Fibroblast of skin of abdomen (primary cell): ENCODE measurements around the gene CACTIN.
"Not testable (repeated sequence)": the region's sequence is repeated elsewhere in the genome, so short reads cannot be mapped to it uniquely, and the experiment has no call there.

Experiments used
- DNase-seq: peaks from one replicate; pipeline ENCODE4 v3.0.0-alpha.2; 2013

CACTIN gene

DNA sequence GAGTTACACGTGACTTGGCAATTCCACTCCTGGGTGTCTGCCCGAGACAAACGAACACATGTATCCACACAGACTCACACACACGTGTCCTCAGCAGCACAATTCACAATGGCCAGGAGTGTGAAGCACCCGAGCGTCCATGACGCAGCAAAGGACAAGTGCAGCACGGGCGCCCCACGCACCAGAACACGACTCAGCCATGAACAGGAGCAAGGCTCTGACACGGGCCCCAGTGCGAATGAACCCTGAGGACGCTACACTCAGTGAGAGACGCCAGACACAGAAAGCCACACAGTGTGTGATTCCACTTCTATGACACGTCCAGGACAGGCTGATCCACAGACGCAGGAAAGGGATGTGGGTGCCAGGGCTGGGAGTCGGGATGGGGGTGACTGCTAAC, 37.2 kb upstream of the CACTIN start:
- no peak for DNase-seq

DNA sequence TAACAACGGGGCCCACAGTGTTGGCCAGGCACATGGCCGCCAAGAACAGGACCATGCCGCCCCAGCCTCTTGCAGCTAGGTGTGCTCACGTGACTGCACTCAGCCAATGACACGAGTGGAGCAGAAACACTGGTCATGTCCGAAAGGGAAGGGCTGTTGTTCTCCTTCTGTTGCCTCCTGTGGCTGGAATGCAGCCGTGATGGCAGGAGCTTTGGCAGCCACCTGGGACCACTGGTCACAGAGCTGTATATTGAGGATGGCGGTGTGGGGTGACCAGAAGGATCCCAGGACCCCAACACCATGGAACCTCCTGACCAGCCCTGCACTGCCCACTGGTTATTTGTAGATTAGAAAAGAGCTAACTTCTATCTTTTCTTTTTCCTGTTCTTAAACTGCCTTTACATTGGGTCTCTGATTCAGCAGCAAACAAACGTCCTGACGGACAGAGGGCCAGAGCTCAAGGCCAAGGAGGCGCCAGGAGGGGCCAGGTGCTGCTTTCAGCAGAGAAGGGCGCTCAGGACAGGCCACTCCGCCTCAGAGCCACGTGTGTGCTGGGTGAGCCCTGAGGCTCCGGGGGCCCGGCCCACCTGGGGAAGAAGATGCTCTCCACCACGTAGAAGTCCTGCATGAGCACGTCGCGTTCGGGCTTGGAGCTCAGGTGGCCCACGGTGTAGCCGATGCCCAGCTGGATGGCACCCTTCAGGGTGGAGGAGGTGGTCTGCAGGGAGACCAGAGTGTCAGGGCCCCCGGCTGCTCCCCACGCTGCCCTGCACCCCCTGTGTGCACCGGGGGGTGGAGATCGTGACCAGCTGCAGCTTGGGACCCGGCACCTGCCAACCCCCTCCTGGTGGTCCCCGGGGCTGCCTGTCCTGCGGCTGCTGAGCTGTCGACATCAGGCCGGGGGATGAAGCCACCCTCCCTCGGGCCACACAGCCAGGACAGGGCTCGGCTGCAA, 35.0 kb upstream of the CACTIN start:
- DNase-seq = no peak

DNA sequence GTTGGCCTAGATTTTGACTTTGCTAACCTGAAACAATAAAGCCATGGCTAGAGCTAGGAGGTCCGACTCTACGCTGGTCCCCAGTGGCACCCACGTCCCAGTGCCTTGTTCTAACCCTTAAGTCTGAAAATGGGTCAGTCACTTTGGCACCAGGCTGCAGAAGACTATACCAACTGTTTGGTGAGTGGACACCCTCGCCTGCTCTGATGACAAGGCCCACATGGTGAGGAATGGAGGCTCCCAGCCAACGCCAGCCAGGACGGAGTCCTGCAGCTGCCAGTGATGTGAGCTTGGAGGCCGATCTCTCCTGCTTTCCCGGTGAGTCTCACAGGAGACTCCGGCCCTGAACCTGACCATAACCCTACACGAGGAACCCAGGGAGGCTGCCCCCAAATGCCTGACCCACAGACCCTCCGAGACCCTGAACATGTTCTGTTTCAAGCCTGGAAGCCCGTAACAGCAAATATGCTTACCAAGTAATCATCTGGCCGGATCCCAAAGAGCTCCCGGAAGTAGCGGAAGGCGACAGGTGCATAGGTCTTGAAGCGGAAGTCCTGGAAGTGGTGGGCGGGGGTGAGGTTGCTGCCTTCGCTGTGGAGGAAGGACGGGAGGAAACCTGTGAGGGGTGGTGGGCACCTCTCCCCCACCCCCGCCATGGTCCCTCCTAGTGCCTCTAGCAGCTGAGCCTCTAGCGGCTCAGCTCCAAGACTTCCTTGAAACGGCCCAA, 34.1 kb upstream of the CACTIN start:
- DNase-seq = no peak

DNA sequence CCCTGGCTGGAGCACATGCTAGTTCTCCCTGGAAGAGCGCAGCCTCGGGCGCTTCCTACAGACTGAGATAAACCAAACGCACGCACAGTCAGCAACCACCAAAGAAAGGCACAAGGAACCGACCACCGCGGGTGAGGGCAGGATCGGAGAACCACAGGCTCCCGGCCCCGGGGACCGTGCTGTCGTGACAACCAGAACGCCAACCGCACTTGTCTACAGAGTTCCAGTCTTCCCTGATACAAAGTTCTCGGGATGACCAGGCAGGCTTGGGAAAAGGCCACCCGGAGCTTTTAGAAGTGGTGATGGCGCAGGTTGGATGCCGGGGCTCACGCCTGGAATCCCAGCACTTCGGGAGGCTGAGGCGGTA, 33.1 kb upstream of the CACTIN start:
- DNase-seq = no peak

DNA sequence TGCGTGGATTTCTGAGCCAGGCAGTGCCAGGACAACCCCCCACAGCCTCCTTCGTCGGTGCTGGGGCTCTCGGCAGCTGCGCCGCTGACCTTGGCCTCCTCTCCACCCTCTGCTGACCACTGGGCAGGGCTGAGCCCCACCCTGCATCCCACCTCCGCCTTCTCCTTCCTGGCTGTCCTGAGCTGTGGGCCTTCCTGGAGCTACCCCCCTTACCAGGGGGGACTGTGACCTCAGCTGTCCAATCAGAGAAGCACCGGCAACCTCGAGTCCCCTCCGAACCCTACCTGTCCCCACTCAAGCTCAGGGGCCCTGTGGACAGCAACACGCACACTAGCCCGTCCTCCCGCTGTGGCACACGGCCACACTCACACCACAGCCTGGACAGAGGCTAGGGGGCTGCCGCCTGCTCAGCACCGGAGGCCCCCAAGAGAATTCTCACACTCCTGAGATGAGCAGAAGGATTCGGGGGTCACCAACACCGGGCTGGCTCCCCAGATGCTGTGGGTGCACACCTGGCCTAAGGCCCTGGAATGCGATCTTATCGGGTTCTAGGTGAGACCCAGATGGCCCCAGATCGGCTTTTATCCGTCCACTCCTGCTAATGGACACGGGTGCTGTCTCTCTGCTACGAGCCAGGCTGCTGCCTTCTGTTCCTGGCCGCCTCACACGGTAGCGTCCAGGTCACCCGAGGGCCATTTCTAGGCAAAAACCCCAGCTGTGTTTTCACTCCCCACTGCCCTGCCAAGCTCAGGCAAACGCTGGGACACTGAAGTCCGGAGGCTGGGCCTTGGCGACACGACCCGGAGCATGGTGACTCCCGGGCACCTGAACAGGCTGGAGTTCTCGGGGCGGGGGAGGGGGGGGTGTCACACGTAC, 32.5 kb upstream of the CACTIN start:
- no peak for DNase-seq

DNA sequence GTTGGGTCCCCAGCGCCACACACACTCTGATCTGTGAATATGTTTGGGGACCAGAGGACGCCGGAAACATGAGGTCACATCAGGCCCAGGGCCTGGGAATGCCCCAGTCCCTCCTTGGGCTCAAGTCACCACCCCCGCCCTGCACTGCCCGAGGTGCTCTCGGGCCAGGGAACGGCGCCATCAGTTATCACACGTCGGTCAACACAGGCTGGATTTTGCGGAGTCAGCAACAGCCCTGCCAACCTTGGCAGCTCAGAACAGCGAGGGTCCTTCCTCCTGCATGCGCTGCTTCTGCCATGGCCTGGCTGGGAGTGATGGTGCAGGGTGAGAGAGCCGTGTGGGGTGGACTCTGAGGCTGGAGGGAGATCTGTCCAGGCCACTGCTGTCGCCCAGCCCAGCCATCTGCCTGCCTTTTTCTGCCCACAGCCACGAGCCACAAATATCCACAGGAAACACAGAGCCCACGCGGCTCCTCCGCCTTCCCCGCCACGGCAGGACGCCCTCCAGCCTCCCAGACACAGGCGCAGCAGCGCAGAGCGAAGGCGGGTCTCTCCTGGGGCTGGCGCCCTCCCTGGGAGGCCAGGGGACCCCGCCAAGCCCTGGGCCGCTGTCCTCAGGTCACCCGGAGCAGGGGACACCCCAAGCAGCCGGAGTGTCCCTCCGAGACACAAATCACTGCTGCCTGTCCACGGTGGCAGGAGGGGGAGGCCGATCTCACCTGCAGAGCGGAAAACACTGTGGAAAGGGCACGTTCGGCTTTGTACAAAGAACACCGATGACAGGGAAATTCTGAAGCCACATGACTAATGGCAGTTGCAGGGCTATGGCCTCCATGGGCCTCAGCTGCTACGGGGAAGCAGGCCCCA, 31.6 kb upstream of the CACTIN start:
- no peak for DNase-seq

DNA sequence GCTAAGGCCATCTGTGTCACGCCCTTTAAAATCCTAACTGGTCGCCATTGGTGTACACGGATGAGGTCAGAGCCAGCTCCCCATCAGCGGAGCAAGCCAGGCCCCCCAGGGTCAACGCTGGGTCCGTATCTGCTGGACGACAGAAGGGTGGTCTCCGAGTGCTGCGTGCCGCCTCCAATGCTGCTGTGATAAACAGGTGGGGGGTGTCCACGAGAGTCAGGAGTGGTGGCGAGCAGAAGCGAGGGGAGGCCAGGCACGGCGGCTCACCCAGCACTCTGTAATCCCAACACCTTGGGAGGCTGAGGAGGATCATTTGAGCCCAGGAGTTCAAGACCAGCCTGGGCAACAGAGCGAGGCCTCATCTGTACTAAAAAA, 30.8 kb upstream of the CACTIN start:
- DNase-seq = no peak

DNA sequence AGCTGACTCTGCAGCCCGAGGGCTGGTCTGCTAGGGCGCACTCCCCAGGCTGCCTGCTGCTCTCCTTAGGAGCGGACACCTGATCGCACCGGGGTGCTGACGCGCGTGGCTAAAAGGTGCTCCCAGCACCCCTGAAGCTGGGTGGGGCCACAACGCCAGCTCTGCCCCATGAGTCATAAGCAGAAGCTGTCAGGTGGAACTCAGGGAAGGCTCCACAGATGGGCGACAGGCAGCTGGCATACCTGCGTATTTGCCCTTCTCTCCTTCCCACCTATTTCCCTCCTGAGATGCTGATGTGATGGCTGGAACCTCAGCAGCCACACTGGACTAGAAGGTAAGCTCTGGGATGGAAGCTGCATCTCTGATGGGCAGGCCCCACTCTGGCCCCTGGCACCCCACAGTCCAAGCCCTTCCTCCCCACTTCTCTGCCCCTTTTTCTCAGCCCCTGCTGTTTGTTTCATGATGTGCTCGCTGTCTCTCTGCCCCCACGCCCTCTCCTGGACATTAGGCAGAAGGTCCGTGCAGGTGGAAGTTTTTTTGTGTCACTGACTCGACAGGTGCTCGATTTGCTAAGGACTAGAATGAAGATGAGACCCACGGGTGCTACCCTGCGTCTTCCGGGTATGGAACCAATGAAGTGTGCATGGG, 30.3 kb upstream of the CACTIN start:
- DNase-seq = no peak

DNA sequence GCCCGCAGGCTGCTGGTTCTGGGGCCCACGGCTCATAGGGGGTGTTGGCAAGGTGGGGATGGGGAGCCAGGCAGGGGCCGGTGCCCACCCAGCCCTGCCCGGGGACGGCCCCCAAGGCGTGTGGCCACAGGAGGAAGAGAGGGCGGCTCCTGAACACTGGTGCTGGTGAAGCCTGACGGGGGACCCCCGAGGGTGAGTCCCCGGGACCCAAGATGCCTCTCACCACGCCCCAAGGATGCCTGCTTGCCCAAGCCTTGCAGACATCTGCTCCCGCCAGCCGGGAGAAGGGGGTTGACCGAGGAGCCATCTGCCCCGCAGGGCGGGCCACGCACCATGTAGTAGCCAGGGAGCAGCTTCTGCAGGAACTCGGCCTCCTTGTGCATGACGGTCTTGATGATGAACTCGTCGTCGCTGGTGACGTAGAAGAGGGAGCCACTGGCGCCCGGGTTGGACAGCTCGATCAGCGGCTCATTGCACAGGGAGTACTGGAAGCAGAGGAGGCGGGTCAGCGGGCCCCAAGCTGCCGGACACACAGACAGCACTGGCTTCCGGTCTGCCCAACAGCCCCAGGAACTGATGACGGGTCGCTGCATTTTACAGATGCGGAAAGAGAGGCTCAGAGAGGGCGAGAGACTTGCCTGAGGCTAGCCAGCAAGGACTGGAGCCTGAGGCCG, 29.6 kb upstream of the CACTIN start:
- peak; percentile 50 for DNase-seq

DNA sequence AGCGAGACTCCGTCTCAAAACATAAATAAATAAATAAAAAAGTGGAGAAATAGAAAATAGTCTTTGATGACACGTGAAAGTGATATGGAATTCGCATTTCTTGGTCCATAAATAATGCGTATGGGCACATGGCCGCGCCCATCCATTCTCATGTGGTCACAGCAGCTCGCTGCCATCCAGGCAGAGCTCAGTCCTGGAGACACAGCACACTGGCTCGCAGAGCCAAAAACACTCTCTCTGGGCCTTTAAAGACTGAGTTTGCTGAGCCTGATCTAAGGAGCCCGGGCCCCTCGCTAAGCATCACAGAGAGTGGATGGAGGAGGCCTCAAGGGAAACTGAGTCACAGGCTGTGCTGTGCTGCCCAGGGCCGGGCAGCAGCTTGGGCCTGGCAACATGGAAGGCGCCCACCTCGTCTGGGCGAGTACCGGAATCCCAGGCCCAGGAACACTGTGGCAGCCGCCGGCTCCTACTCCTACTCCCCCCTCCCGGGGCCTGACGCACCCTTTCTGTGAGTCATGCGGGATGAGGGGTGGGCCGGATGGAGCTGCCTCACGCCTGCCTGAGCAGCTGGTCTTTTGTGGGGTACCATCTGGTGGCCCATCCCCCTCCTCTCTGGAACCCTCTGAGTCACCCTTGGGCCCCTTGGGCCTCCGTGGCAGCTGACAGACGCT, 28.9 kb upstream of the CACTIN start:
- DNase-seq = peak; percentile 97

DNA sequence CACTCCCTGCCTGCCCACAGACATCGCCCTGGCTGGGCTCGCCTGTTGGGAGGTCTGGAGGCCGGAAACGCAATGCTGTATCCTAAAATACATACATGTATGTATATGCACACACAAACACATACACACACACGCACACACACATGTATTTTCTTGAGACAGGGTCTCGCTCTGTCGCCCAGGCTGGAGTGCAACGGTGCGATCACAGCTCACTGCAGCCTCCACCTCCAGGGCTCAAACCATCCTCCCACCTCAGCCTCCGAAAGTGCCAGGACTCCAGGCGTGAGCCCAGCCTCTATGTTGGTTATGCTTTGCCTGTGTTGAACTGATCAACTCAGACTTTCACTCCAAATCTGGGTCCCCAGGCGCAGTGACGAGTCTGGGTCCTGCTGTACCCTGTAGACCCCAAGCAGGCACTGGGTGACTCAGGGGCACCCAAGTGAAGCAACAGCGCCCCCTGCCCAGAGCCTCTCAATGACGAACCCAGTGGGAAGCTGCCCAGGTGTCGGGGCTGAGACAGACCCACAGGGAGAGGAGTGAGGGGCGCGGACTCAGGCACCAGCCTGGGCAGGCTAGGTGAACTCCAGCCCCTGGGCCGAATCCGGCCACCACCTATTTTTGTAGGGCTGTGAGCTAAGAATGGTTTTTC, 27.4 kb upstream of the CACTIN start:
- DNase-seq = no peak

DNA sequence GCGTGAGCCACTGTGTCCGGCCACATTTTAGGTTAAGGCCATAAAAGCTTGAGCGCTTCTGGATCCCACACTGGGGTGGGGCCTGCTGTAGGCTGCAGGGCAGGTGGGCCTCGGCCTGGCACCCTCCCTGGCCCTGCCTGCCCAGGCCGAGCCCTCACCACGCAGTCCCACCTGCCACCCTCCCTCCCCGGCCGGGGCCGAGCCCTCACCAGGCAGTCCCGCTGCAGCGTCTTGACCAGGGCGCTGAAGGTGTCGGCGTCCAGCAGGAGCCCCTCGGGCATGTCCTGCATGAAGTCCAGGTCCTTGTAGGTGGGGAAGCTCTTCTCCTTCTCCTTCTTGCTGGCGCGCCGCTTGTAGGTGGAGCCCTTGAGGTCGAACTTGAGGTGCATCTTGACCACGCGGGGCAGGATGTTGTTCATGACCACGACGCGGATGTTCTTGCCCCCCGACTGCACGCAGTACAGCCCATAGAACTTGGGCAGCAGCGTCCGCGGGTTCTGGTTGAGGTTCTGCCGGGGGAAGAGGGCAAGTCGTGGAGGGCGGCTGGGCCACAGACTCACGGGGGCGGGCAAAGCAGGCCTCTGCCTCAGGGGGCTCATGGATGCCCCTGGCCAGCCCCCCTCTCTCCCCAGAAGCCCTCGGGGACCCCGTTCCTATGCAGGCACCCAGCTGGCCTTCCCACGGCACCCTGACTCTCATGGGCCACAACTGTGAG, 26.6 kb upstream of the CACTIN start:
- no peak for DNase-seq

DNA sequence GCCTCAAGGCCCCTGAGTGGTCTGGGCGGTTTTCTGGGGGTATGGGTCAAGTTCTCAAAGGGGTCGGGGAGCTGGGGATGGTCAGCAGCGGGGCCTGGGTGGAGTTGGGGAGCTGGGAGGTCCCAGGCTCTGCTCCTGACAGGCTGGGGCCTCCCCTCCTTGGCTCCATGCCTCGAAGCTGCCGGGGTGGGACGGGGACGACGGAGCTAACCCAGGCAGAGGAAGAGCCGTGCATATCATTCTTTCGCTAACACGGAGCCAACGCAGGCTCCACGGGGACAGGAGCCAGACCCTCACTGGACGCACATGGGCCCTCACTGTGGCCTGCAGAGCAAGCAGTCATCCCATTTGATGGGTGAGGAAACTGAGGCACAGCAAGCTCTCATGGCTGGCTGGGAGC, 25.8 kb upstream of the CACTIN start:
- DNase-seq = no peak

DNA sequence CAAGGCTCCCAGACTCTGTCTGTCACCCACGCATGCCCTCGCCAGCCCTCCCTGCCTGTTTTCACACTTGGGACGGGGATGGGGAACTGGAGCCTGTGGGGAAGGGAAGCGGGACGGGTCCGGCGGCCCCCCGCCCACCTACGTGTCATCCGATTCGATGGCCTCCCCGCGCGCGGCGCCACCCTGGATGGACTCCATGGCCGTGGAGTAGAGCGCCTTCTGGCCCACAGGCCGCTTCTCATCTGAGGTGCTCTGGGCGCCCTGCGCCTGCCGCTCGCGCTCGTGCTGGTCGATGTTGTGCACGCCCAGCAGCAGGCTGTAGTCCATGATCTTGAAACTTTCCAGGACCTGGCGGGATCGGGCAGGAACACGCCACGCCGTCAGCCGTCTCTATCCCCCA, 25.1 kb upstream of the CACTIN start:
- DNase-seq = no peak

DNA sequence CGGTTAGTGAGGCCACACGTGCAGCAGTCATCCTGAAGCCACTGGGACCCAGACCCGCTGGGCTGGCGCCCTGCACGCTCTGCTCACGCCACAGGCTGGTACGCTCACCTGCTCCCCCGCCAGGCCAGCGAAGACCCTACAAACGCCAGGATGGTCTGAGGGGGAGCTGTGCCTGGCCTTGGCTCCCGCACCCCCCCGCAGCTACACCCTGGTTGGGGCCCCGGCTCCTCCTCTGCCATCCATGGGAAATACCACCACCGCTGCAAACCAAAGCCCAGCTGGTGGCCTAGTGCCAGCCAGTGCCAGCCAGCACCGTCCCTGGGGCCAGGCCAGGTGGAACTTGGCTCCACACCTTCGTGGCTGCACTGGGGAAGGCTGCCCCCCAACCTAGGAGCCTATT, 23.3 kb upstream of the CACTIN start:
- DNase-seq = no peak

DNA sequence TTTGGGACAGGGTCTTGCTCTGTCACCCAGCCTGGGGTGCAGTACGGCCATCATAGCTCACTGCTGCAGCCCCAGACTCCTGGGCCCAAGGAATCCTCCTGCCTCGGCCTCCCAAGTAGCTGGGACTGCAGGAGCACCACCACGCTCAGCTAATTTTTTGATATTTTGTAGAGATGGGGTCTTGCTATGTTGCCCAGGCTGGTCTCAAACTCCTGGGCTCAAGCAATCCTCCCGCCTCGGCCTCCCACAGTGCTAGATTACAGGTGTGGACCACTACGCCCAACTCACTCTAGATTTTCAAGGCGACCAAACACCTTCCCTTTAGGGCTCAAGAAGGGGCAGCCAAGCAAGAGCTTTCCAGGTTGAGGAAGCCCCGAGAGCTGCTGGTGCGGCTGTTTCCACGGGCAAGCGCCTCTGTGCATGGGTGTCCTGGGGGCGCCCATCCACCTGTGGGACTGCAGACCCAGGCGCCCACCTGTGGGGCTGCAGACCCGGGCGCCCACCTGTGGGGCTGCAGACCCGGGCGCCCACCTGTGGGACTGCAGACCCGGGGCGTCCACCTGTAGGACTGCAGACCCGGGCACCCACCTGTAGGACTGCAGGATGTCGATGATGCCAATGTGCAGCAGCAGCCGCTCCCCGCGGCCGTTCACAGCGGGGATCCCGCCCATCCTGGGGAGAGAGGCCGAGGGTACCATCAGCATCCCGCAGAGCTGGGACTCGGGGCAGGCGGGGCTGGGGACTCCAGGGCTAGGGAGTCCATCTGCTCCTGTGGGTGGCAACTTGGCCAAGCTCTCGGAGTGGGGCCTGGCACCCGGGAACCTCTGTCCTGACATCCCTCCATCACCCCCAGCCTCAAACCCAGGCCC, 21.7 kb upstream of the CACTIN start:
- DNase-seq = no peak

DNA sequence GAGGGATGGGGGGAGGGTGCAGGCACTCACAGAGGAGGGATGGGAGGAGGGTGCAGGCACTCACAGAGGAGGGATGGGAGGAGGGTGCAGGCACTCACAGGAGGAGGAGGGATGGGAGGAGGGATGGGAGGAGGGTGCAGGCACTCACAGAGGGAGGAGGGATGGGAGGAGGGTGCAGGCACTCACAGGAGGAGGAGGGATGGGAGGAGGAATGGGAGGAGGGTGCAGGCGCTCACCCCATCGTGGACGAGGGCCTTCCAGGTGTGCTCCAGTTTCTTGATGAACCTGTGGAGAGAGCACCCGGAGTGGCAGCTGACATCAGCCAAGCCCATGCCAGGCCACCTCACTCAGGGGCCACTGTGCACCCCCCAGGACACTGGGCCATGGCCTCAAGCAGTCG, 20.5 kb upstream of the CACTIN start:
- not testable (repeated sequence) for DNase-seq
